SK-N-MC (cell line): Measurements from ENCODE around the gene LRBA.

Experiments used
- DNase-seq: peaks from one replicate; pipeline ENCODE4 v3.0.0-alpha.2; 2011; ENCODE audit warnings: low read depth, low spot score
- H3K27ac ChIP-seq: fragments of 200-600 bp; sonication (generic); 2 replicates; pipeline ENCODE4 v1.5.1; 2016; ENCODE audit warnings: mixed run types
- H3K36me3 ChIP-seq: fragments of 200-600 bp; sonication (generic); 2 replicates; pipeline ENCODE4 v1.6.1; 2017; ENCODE audit warnings: antibody characterized with exemption, low read length, mixed read lengths; ENCODE audit not compliant: insufficient read depth
- H3K4me3 ChIP-seq: fragments of 200-600 bp; sonication (generic); 2 replicates; pipeline ENCODE4 v1.5.1; 2016
- H3K9ac ChIP-seq: fragments of 200-600 bp; sonication (generic); 2 replicates; pipeline ENCODE4 v1.8.0; 2017; ENCODE audit warnings: mixed run types, mixed read lengths; ENCODE audit not compliant: insufficient read length
- H3K9me3 ChIP-seq: fragments of 200-600 bp; sonication (generic); 2 replicates; pipeline ENCODE4 v1.6.1; 2017; ENCODE audit warnings: low read depth, mild to moderate bottlenecking, antibody characterized with exemption, low read length, moderate library complexity, mixed read lengths
- EZH2 ChIP-seq: fragments of 200-600 bp; sonication (generic); IDR thresholded peaks from one replicate; pipeline ENCODE4 v1.6.1; 2017; ENCODE audit warnings: antibody characterized with exemption
- FOXP2 ChIP-seq: optimal IDR thresholded peaks from 2 replicates; pipeline ENCODE3; 2011; ENCODE audit warnings: mild to moderate bottlenecking, moderate library complexity; ENCODE audit not compliant: insufficient read depth; ENCODE audit errors: extremely low read length, control extremely low read depth
- POLR2AphosphoS5 ChIP-seq: IDR thresholded peaks from 2 replicates; pipeline ENCODE4 v1.6.1; 2012; ENCODE audit warnings: mild to moderate bottlenecking, low read depth, low read length, borderline replicate concordance

Gene LRBA

GRCh38 chr4:150779707-150780106 lies 235.4 kb downstream of the LRBA start:
- no peak overlapping the region for H3K4me3 ChIP-seq

GRCh38 chr4:150773729-150774449 lies 241.2 kb downstream of the LRBA start:
- Histone ChIP-seq H3K27ac (no peak overlapping the region), H3K9me3 (no peaks in the 10 kb centered on the region), H3K4me3 (no peak overlapping the region), H3K36me3 (no peaks in the 10 kb centered on the region), H3K9ac (no peak overlapping the region)
- no peak for DNase-seq
- TF ChIP-seq POLR2AphosphoS5 (no peak), EZH2 (no peak), FOXP2 (no peak)

More at GRCh38 chr4:150779707-150780106, 235.4 kb downstream of the LRBA start:
- Histone ChIP-seq H3K27ac (peak overlapping the region; percentile 2; the same call in 1 of the 2 replicates), H3K9ac (no peak overlapping the region), H3K9me3 (no peaks in the 10 kb centered on the region), H3K36me3 (no peaks in the 10 kb centered on the region)
- TF ChIP-seq POLR2AphosphoS5 = no peak
- no peak for TF ChIP-seq EZH2
- TF ChIP-seq FOXP2 = no peak
- no peak for DNase-seq

- Histone ChIP-seq H3K9me3 (no peaks in the 10 kb centered on the region), H3K4me3 (no peak overlapping the region), H3K27ac (no peak overlapping the region), H3K9ac (no peak overlapping the region), H3K36me3 (no peaks in the 10 kb centered on the region)
- TF ChIP-seq EZH2 = no peak
- no peak for TF ChIP-seq FOXP2
- TF ChIP-seq POLR2AphosphoS5 = no peak
- no peak for DNase-seq
Observed at GRCh38 chr4:150773032-150773431, 242.1 kb downstream of the LRBA start.

GRCh38 chr4:150771382-150771781 lies 243.7 kb downstream of the LRBA start:
- no peak for DNase-seq
- TF ChIP-seq POLR2AphosphoS5 (no peak), EZH2 (no peak), FOXP2 (no peak)
- no peak overlapping the region for H3K4me3 ChIP-seq
- H3K27ac ChIP-seq = no peak overlapping the region
- H3K36me3 ChIP-seq = no peaks in the 10 kb centered on the region
- no peak overlapping the region for H3K9ac ChIP-seq
- H3K9me3 ChIP-seq = no peaks in the 10 kb centered on the region

- Histone ChIP-seq H3K4me3 (no peak overlapping the region), H3K36me3 (no peaks in the 10 kb centered on the region), H3K9me3 (no peaks in the 10 kb centered on the region), H3K9ac (no peak overlapping the region), H3K27ac (no peak overlapping the region)
- TF ChIP-seq POLR2AphosphoS5 = no peak
- no peak for TF ChIP-seq FOXP2
- no peak for TF ChIP-seq EZH2
- no peak for DNase-seq
Observed at GRCh38 chr4:150769845-150770244, 245.2 kb downstream of the LRBA start.

- no peak overlapping the region for H3K9ac ChIP-seq
- DNase-seq = no peak
- H3K27ac ChIP-seq = no peak overlapping the region
Observed at GRCh38 chr4:150769248-150769647, 245.8 kb downstream of the LRBA start.

GRCh38 chr4:150768497-150768896 lies 246.6 kb downstream of the LRBA start:
- H3K36me3 ChIP-seq = no peaks in the 10 kb centered on the region
- no peak overlapping the region for H3K9ac ChIP-seq
- TF ChIP-seq EZH2 (no peak), FOXP2 (no peak)
- no peak overlapping the region for H3K27ac ChIP-seq
- no peak for DNase-seq
- 0 out of 2 replicates have a peak, but pooled peaks cover 5% of the 10 kb centered on the region for H3K9me3 ChIP-seq
- H3K4me3 ChIP-seq = no peak overlapping the region

More at GRCh38 chr4:150769248-150769647, 245.8 kb downstream of the LRBA start:
- Histone ChIP-seq H3K9me3 (0 out of 2 replicates have a peak, but pooled peaks cover 5% of the 10 kb centered on the region), H3K4me3 (no peak overlapping the region), H3K36me3 (no peaks in the 10 kb centered on the region)
- no peak for TF ChIP-seq EZH2
- TF ChIP-seq POLR2AphosphoS5 = no peak
- TF ChIP-seq FOXP2 = no peak

- Histone ChIP-seq H3K27ac (no peak overlapping the region), H3K9me3 (0 out of 2 replicates have a peak, but pooled peaks cover 5% of the 10 kb centered on the region), H3K9ac (no peak overlapping the region), H3K4me3 (no peak overlapping the region), H3K36me3 (no peaks in the 10 kb centered on the region)
- TF ChIP-seq EZH2 (no peak), FOXP2 (no peak), POLR2AphosphoS5 (no peak)
- no peak for DNase-seq
Observed at GRCh38 chr4:150765216-150765615, 249.9 kb downstream of the LRBA start.

GRCh38 chr4:150751648-150752047 lies 263.4 kb downstream of the LRBA start:
- TF ChIP-seq POLR2AphosphoS5 (no peak), FOXP2 (no peak), EZH2 (no peak)
- DNase-seq = no peak
- Histone ChIP-seq H3K9me3 (no peaks in the 10 kb centered on the region), H3K9ac (no peak overlapping the region), H3K27ac (no peak overlapping the region), H3K36me3 (no peaks in the 10 kb centered on the region), H3K4me3 (no peak overlapping the region)
